ENCODE data around the gene CNPY2.

GRCh38 chr12:56288705-56289387, 26.9 kb downstream of the CNPY2 start:
- TF ChIP-seq CTCF (IDR thresholded peaks at IDR 0.05) (no peak), EP300 (IDR thresholded peaks at IDR 0.05) (no peak), POLR2A (IDR thresholded peaks at IDR 0.05) (no peak)

Measured in tibial nerve (tissue), 4 donors.